ENCODE data around the gene THOP1. TPM values are rescaled to one million over a fixed set of nuclear protein-coding genes. Genes with fewer than 3 reads are reported as not detected.

Gene THOP1
- total RNA-seq, 1 donor from 2014 or later: 173 TPM

- DNase-seq (ENCODE audit: low read depth, low spot score): no peak
- H3K36me3 Mint-ChIP-seq (ENCODE audit: low read depth): peaks cover 8% of the 10 kb centered on the region
- H3K27me3 Mint-ChIP-seq (ENCODE audit: low read depth): no peaks in the 10 kb centered on the region
- H3K27ac Mint-ChIP-seq (ENCODE audit: unreplicated experiment): no peak overlapping the region
- TF ChIP-seq CTCF (conservative IDR thresholded peaks at IDR 0.05): no peak
- H3K4me3 Mint-ChIP-seq: no peak overlapping the region
- no peaks in the 10 kb centered on the region for H3K9me3 Mint-ChIP-seq
- H3K4me1 Mint-ChIP-seq: no peaks in the 10 kb centered on the region
Observed at GRCh38 chr19:2797280-2797679, 12.0 kb downstream of the THOP1 start.

GRCh38 chr19:2798158-2798685 lies 12.9 kb downstream of the THOP1 start:
- peaks cover 10% of the 10 kb centered on the region for H3K36me3 Mint-ChIP-seq (ENCODE audit: low read depth)

GRCh38 chr19:2798733-2799132 lies 13.4 kb downstream of the THOP1 start:
- Mint-ChIP-seq H3K27me3 (ENCODE audit: low read depth) (no peaks in the 10 kb centered on the region), H3K9me3 (no peaks in the 10 kb centered on the region), H3K4me3 (no peak overlapping the region), H3K27ac (ENCODE audit: unreplicated experiment) (no peak overlapping the region), H3K4me1 (no peaks in the 10 kb centered on the region), H3K36me3 (ENCODE audit: low read depth) (peaks cover 10% of the 10 kb centered on the region)
- DNase-seq (ENCODE audit: low read depth, low spot score): no peak
- TF ChIP-seq CTCF (conservative IDR thresholded peaks at IDR 0.05): no peak

More at GRCh38 chr19:2798158-2798685, 12.9 kb downstream of the THOP1 start:
- Mint-ChIP-seq H3K9me3 (no peaks in the 10 kb centered on the region), H3K27ac (ENCODE audit: unreplicated experiment) (no peak overlapping the region), H3K4me3 (no peak overlapping the region), H3K4me1 (no peaks in the 10 kb centered on the region), H3K27me3 (ENCODE audit: low read depth) (no peaks in the 10 kb centered on the region)
- no peak for DNase-seq (ENCODE audit: low read depth, low spot score)
- TF ChIP-seq CTCF (conservative IDR thresholded peaks at IDR 0.05): no peak

GRCh38 chr19:2799273-2800020 lies 14.1 kb downstream of the THOP1 start:
- TF ChIP-seq CTCF (conservative IDR thresholded peaks at IDR 0.05): no peak
- H3K9me3 Mint-ChIP-seq: no peaks in the 10 kb centered on the region
- H3K27ac Mint-ChIP-seq (ENCODE audit: unreplicated experiment): no peak overlapping the region
- no peak overlapping the region for H3K4me3 Mint-ChIP-seq
- DNase-seq (ENCODE audit: low read depth, low spot score): no peak
- no peaks in the 10 kb centered on the region for H3K27me3 Mint-ChIP-seq (ENCODE audit: low read depth)
- H3K36me3 Mint-ChIP-seq (ENCODE audit: low read depth): peaks cover 10% of the 10 kb centered on the region
- H3K4me1 Mint-ChIP-seq: no peaks in the 10 kb centered on the region

- Mint-ChIP-seq H3K9me3 (no peaks in the 10 kb centered on the region), H3K4me1 (no peaks in the 10 kb centered on the region), H3K36me3 (ENCODE audit: low read depth) (peaks cover 12% of the 10 kb centered on the region), H3K27me3 (ENCODE audit: low read depth) (no peaks in the 10 kb centered on the region), H3K4me3 (no peak overlapping the region), H3K27ac (ENCODE audit: unreplicated experiment) (no peak overlapping the region)
- no peak for DNase-seq (ENCODE audit: low read depth, low spot score)
- no peak for TF ChIP-seq CTCF (conservative IDR thresholded peaks at IDR 0.05)
Observed at GRCh38 chr19:2800506-2800905, 15.2 kb downstream of the THOP1 start.
